Trophoblast cell (in vitro differentiated cells and primary cell): ENCODE data around the gene RBBP5.

Experiments used
- DNase-seq, 2 donors: peaks; one replicate each; pipeline ENCODE4 v3.0.0-alpha.2; 2016
- H2AFZ ChIP-seq: 2 replicates; pipeline ENCODE4 v1.6.1; 2013; ENCODE audit warnings: low read length, moderate library complexity, mild to moderate bottlenecking; ENCODE audit not compliant: insufficient read depth, poor library complexity
- H2AK5ac ChIP-seq: 2 replicates; pipeline ENCODE4 v1.6.1; 2013; ENCODE audit warnings: mild to moderate bottlenecking, low read length
- H2BK120ac ChIP-seq: 2 replicates; pipeline ENCODE4 v1.6.1; 2013; ENCODE audit warnings: low read length, mild to moderate bottlenecking, moderate library complexity; ENCODE audit not compliant: insufficient read depth, poor library complexity
- H2BK12ac ChIP-seq: 2 replicates; pipeline ENCODE4 v1.6.1; 2013; ENCODE audit warnings: mild to moderate bottlenecking, low read length, moderate library complexity
- H2BK5ac ChIP-seq: 2 replicates; pipeline ENCODE4 v1.6.1; 2013; ENCODE audit warnings: low read length, low read depth, moderate library complexity, mild to moderate bottlenecking; ENCODE audit not compliant: poor library complexity
- H3K14ac ChIP-seq: 2 replicates; pipeline ENCODE4 v1.6.1; 2013; ENCODE audit warnings: mild to moderate bottlenecking, low read length
- H3K18ac ChIP-seq: 2 replicates; pipeline ENCODE4 v1.6.1; 2013; ENCODE audit warnings: mild to moderate bottlenecking, low read length
- H3K23ac ChIP-seq: 2 replicates; pipeline ENCODE4 v1.6.1; 2013; ENCODE audit warnings: low read length
- H3K27ac ChIP-seq: 2 replicates; pipeline ENCODE4 v1.5.1; 2013; ENCODE audit warnings: low read depth, mild to moderate bottlenecking, inconsistent platforms, low read length, moderate library complexity
- H3K27me3 ChIP-seq: 2 replicates; pipeline ENCODE4 v1.6.1; 2013; ENCODE audit warnings: inconsistent platforms, mild to moderate bottlenecking, low read length, moderate library complexity; ENCODE audit not compliant: insufficient read depth
- H3K36me3 ChIP-seq, 2 experiments: 1 replicate in 1 of 2; 2 replicates in 1 of 2; pipeline ENCODE4 v1.6.1; 2013; ENCODE audit warnings: low read length in 2 of 2, mild to moderate bottlenecking in 2 of 2, moderate library complexity in 1 of 2; ENCODE audit not compliant: insufficient read depth in 2 of 2, control insufficient read depth in 1 of 2
- H3K4ac ChIP-seq: 2 replicates; pipeline ENCODE4 v1.6.1; 2013; ENCODE audit warnings: low read depth, mild to moderate bottlenecking, low read length, moderate library complexity
- H3K4me1 ChIP-seq, 2 experiments: 1 replicate in 1 of 2; 2 replicates in 1 of 2; pipeline ENCODE4 v1.6.1; 2013; ENCODE audit warnings: low read length in 2 of 2, mild to moderate bottlenecking in 2 of 2, moderate library complexity in 1 of 2; ENCODE audit not compliant: insufficient read depth in 2 of 2, control insufficient read depth in 1 of 2
- H3K4me2 ChIP-seq: 2 replicates; pipeline ENCODE4 v1.6.1; 2013; ENCODE audit warnings: inconsistent platforms, mild to moderate bottlenecking, low read length, moderate library complexity
- H3K4me3 ChIP-seq: 2 replicates; pipeline ENCODE4 v1.5.1; 2013; ENCODE audit warnings: mild to moderate bottlenecking, low read depth, low read length, inconsistent platforms
- H3K79me1 ChIP-seq: one replicate; pipeline ENCODE4 v1.6.1; 2013; ENCODE audit warnings: low read length
- H3K79me2 ChIP-seq: 2 replicates; pipeline ENCODE4 v1.6.1; 2013; ENCODE audit warnings: low read length, mild to moderate bottlenecking; ENCODE audit not compliant: control insufficient read depth, insufficient read depth, poor library complexity
- H3K9ac ChIP-seq: 2 replicates; pipeline ENCODE4 v1.6.1; 2013; ENCODE audit warnings: mild to moderate bottlenecking, low read length
- H3K9me3 ChIP-seq: 2 replicates; pipeline ENCODE4 v1.6.1; 2013; ENCODE audit warnings: low read depth, mild to moderate bottlenecking, control low read depth, inconsistent platforms, low read length; ENCODE audit not compliant: insufficient read depth
- H4K12ac ChIP-seq: 2 replicates; pipeline ENCODE4 v1.6.1; 2013; ENCODE audit warnings: low read depth, mild to moderate bottlenecking, low read length, moderate library complexity
- H4K8ac ChIP-seq: 2 replicates; pipeline ENCODE4 v1.6.1; 2013; ENCODE audit warnings: low read depth, mild to moderate bottlenecking, low read length, moderate library complexity
- H4K91ac ChIP-seq: one replicate; pipeline ENCODE4 v1.6.1; 2013; ENCODE audit warnings: low read depth, mild to moderate bottlenecking, low read length, moderate library complexity
- WGBS: extraction: QIAGEN DNeasy Blood & Tissue Kit; methylation state at CpG from one replicate; pipeline ENCODE4 v1.1.7; 2013; ENCODE audit warnings: missing lambda C conversion rate; ENCODE audit not compliant: insufficient read length, insufficient coverage; ENCODE audit errors: extremely low coverage; 5-methylcytosine and 5-hydroxymethylcytosine counted together

RBBP5 gene

GRCh38 chr1:205091043-205091740 lies 30.6 kb downstream of the RBBP5 start:
- Histone ChIP-seq H3K27me3 (no peaks in the 10 kb centered on the region), H2AFZ (no peak overlapping the region), H3K4me1 (no peaks in the 10 kb centered on the region), H3K18ac (no peak overlapping the region), H3K79me1 (no peaks in the 10 kb centered on the region), H4K91ac (no peak overlapping the region), H3K23ac (no peak overlapping the region), H3K36me3 (peaks cover 13 to 27% of the 10 kb centered on the region in 2 experiments), H2AK5ac (no peak overlapping the region), H4K8ac (no peak overlapping the region), H3K4me3 (peak overlapping the region; percentile 18), H3K27ac (no peak overlapping the region), H3K4me2 (no peak overlapping the region), H4K12ac (no peak overlapping the region), H3K9ac (peak overlapping the region; percentile 55), H2BK120ac (no peak overlapping the region), H3K4ac (no peak overlapping the region), H3K9me3 (no peaks in the 10 kb centered on the region), H2BK5ac (no peak overlapping the region), H3K14ac (no peak overlapping the region), H3K79me2 (no peaks in the 10 kb centered on the region), H2BK12ac (no peak overlapping the region)
- DNase-seq, result no peak
- WGBS, result no CpG with 5 or more reads among the region's 4 CpGs

GRCh38 chr1:205088341-205088740 lies 33.4 kb downstream of the RBBP5 start:
- H3K4me1 ChIP-seq, result no peaks in the 10 kb centered on the region
- no peak overlapping the region for H3K4me2 ChIP-seq
- no peak overlapping the region for H4K91ac ChIP-seq
- no peak overlapping the region for H3K9ac ChIP-seq
- no peak overlapping the region for H3K4me3 ChIP-seq
- H2BK5ac ChIP-seq, result no peak overlapping the region
- peaks cover 17 to 30% of the 10 kb centered on the region in 2 experiments for H3K36me3 ChIP-seq
- no peak overlapping the region for H3K14ac ChIP-seq
- H2BK12ac ChIP-seq, result no peak overlapping the region
- no peak overlapping the region for H2AFZ ChIP-seq
- H4K8ac ChIP-seq, result no peak overlapping the region
- no peak overlapping the region for H3K4ac ChIP-seq
- H2AK5ac ChIP-seq, result no peak overlapping the region
- H3K27me3 ChIP-seq, result no peaks in the 10 kb centered on the region
- no peak overlapping the region for H3K23ac ChIP-seq
- no peaks in the 10 kb centered on the region for H3K79me2 ChIP-seq
- no peak overlapping the region for H3K27ac ChIP-seq
- DNase-seq, result peak in 1 of 2 donors; percentile 5
- no CpG with 5 or more reads among the region's 3 CpGs for WGBS
- H2BK120ac ChIP-seq, result no peak overlapping the region
- H3K18ac ChIP-seq, result no peak overlapping the region
- no peaks in the 10 kb centered on the region for H3K79me1 ChIP-seq
- no peaks in the 10 kb centered on the region for H3K9me3 ChIP-seq
- H4K12ac ChIP-seq, result no peak overlapping the region

- Histone ChIP-seq H3K4me2 (no peak within 1 kb of the TSS), H3K27ac (no peak within 1 kb of the TSS), H3K9me3 (no peaks in the 10 kb centered on the region), H3K4me3 (no peak within 1 kb of the TSS), H3K27me3 (no peaks in the 10 kb centered on the region), H2AK5ac (no peak within 1 kb of the TSS), H3K4ac (no peak within 1 kb of the TSS), H3K36me3 (peaks cover 10 to 20% of the 10 kb centered on the region in 2 experiments), H4K8ac (no peak within 1 kb of the TSS), H3K9ac (no peak within 1 kb of the TSS), H4K12ac (no peak within 1 kb of the TSS), H3K4me1 (no peaks in the 10 kb centered on the region), H3K14ac (no peak within 1 kb of the TSS), H4K91ac (no peak within 1 kb of the TSS), H2AFZ (no peak within 1 kb of the TSS), H3K79me1 (no peaks in the 10 kb centered on the region), H3K79me2 (no peaks in the 10 kb centered on the region), H2BK12ac (no peak within 1 kb of the TSS), H3K23ac (no peak within 1 kb of the TSS), H2BK120ac (no peak within 1 kb of the TSS), H2BK5ac (no peak within 1 kb of the TSS), H3K18ac (no peak within 1 kb of the TSS)
- no CpG with 5 or more reads among the region's 2 CpGs for WGBS
- DNase-seq, result no peak
Measured at GRCh38 chr1:205084360-205084759, 37.4 kb downstream of the RBBP5 start, which contains the start of gene TMEM81. Gene TMEM81 (minus strand): TSS chr1:205084460. CDS start chr1:205084320, 140 bp downstream.

- Histone ChIP-seq H3K27me3 (no peaks in the 10 kb centered on the region), H3K4ac (no peak overlapping the region), H3K23ac (no peak overlapping the region), H3K14ac (no peak overlapping the region), H2BK120ac (no peak overlapping the region), H3K79me2 (no peaks in the 10 kb centered on the region), H3K18ac (no peak overlapping the region), H3K9ac (no peak overlapping the region), H3K27ac (no peak overlapping the region), H4K8ac (no peak overlapping the region), H4K12ac (no peak overlapping the region), H3K79me1 (no peaks in the 10 kb centered on the region), H3K4me2 (no peak overlapping the region), H2BK12ac (no peak overlapping the region), H3K36me3 (peaks cover 12 to 18% of the 10 kb centered on the region in 2 experiments), H4K91ac (no peak overlapping the region), H2AFZ (no peak overlapping the region), H3K4me1 (no peaks in the 10 kb centered on the region), H3K4me3 (no peak overlapping the region), H2BK5ac (no peak overlapping the region), H2AK5ac (no peak overlapping the region), H3K9me3 (no peaks in the 10 kb centered on the region)
- no peak for DNase-seq
- no CpG with 5 or more reads among the region's 4 CpGs for WGBS
Measured at GRCh38 chr1:205082431-205082830, 39.3 kb downstream of the RBBP5 start.
